ENCODE measurements around the gene BTN1A1. TPM values are rescaled to one million over a fixed set of nuclear protein-coding genes. Genes with fewer than 3 reads are reported as not detected.
A peak's percentile ranks its signal among the peaks of the same experiment; 100 is the strongest.
"Not testable (repeated sequence)": the region's sequence is repeated elsewhere in the genome, so short reads cannot be mapped to it uniquely, and the experiment has no call there.

Gene BTN1A1
- total RNA-seq, 4 donors from 2014 or later: not detected

- Histone ChIP-seq H3K36me3 (peaks cover 0 to 48% of the 10 kb centered on the region in 2 donors), H3K9me3 (no peaks in the 10 kb centered on the region), H3K27me3 (no peaks in the 10 kb centered on the region), H3K4me3 (no peak overlapping the region), H3K4me1 (peaks cover 0 to 16% (median 3%) of the 10 kb centered on the region in 3 donors), H3K27ac (no peak overlapping the region)
- no peak for TF ChIP-seq POLR2AphosphoS5 (IDR thresholded peaks at IDR 0.05)
- TF ChIP-seq EP300 (IDR thresholded peaks at IDR 0.05): no peak
- no peak for TF ChIP-seq POLR2A (IDR thresholded peaks at IDR 0.05)
- no peak for TF ChIP-seq CTCF (IDR thresholded peaks at IDR 0.05)
- no peak for ATAC-seq
- WGBS, 2 donors (ENCODE audit: low coverage in 1 of 2): 80% methylated on average over 6 of the region's 6 CpGs; no CpG with 5 or more reads in 1 of the 2 donors
These were observed 45.5 kb downstream of the BTN1A1 start for GRCh38 chr6:26545627-26546026.

- not testable (repeated sequence) for ATAC-seq, H3K27me3 ChIP-seq, H3K27ac ChIP-seq, H3K9me3 ChIP-seq, H3K4me1 ChIP-seq, H3K4me3 ChIP-seq
- peaks cover 0 to 38% of the 10 kb centered on the region in 2 donors for H3K36me3 ChIP-seq
- 86 to 96% methylated on average over 4 to 11 of the region's 18 CpGs for WGBS, 2 donors (ENCODE audit: low coverage in 1 of 2)
These were observed 47.3 kb downstream of the BTN1A1 start for GRCh38 chr6:26547363-26547762.

GRCh38 chr6:26550250-26550993, 50.3 kb downstream of the BTN1A1 start:
- peak overlapping the region in 3 of 4 donors; percentile 38 to 63 (median 41) for H3K27ac ChIP-seq
- H3K27me3 ChIP-seq: no peaks in the 10 kb centered on the region
- H3K36me3 ChIP-seq: peaks cover 0 to 10% of the 10 kb centered on the region in 2 donors
- H3K4me3 ChIP-seq: peak overlapping the region; percentile 31 to 52
- no peaks in the 10 kb centered on the region for H3K9me3 ChIP-seq
- TF ChIP-seq POLR2AphosphoS5 (IDR thresholded peaks at IDR 0.05) (no peak), CTCF (IDR thresholded peaks at IDR 0.05) (peak in 2 of 4 experiments; percentile 30 to 46), EP300 (IDR thresholded peaks at IDR 0.05) (no peak)
- whole genome bisulfite sequencing, 2 donors (ENCODE audit: low coverage in 1 of 2): 0 to 4% methylated on average over 3 to 35 of the region's 42 CpGs
- H3K4me1 ChIP-seq: peaks cover 0 to 31% (median 3%) of the 10 kb centered on the region in 3 donors
- peak; percentile 57 for ATAC-seq

- H3K9me3 ChIP-seq: no peaks in the 10 kb centered on the region
- 81 to 88% methylated on average over 5 to 10 of the region's 10 CpGs for WGBS, 2 donors (ENCODE audit: low coverage in 1 of 2)
- H3K27me3 ChIP-seq: no peaks in the 10 kb centered on the region
- no peak for ATAC-seq
- H3K4me3 ChIP-seq: no peak overlapping the region
- no peaks in the 10 kb centered on the region for H3K36me3 ChIP-seq
- no peak overlapping the region for H3K27ac ChIP-seq
- no peak for TF ChIP-seq CTCF (IDR thresholded peaks at IDR 0.05)
- no peak for TF ChIP-seq POLR2AphosphoS5 (IDR thresholded peaks at IDR 0.05)
- TF ChIP-seq POLR2A (IDR thresholded peaks at IDR 0.05): no peak
- no peak for TF ChIP-seq EP300 (IDR thresholded peaks at IDR 0.05)
- H3K4me1 ChIP-seq: peaks cover 0 to 35% (median 3%) of the 10 kb centered on the region in 3 donors
These were observed 52.1 kb downstream of the BTN1A1 start for GRCh38 chr6:26552205-26552604.

- TF ChIP-seq POLR2AphosphoS5 (IDR thresholded peaks at IDR 0.05) (no peak), CTCF (IDR thresholded peaks at IDR 0.05) (no peak), EP300 (IDR thresholded peaks at IDR 0.05) (no peak), POLR2A (IDR thresholded peaks at IDR 0.05) (no peak)
- Histone ChIP-seq H3K4me1 (peaks cover 0 to 35% (median 3%) of the 10 kb centered on the region in 3 donors), H3K27ac (peak overlapping the region; percentile 82 to 91 (median 85)), H3K27me3 (no peaks in the 10 kb centered on the region), H3K9me3 (no peaks in the 10 kb centered on the region), H3K36me3 (no peaks in the 10 kb centered on the region), H3K4me3 (peak overlapping the region; percentile 57 to 93)
- 39 to 45% methylated on average over 9 to 11 of the region's 11 CpGs for WGBS, 2 donors (ENCODE audit: low coverage in 1 of 2)
- no peak for ATAC-seq
These were observed 52.6 kb downstream of the BTN1A1 start for GRCh38 chr6:26552640-26553188.
